Activated CD4-positive, alpha-beta T cell treated with anti-CD3 and anti-CD28 coated beads, Interleukin-2, amount 50 U/mL, for 4 hours (primary cell): ENCODE data around the gene ADGRG7.
A peak's percentile ranks its signal among the peaks of the same experiment; 100 is the strongest.
"Not testable (repeated sequence)": the region's sequence is repeated elsewhere in the genome, so short reads cannot be mapped to it uniquely, and the experiment has no call there.

Source experiments
- DNase-seq, 2 experiments: peaks; one replicate each; pipeline ENCODE4 v3.0.0-alpha.2; 2020

The ADGRG7 gene

DNA sequence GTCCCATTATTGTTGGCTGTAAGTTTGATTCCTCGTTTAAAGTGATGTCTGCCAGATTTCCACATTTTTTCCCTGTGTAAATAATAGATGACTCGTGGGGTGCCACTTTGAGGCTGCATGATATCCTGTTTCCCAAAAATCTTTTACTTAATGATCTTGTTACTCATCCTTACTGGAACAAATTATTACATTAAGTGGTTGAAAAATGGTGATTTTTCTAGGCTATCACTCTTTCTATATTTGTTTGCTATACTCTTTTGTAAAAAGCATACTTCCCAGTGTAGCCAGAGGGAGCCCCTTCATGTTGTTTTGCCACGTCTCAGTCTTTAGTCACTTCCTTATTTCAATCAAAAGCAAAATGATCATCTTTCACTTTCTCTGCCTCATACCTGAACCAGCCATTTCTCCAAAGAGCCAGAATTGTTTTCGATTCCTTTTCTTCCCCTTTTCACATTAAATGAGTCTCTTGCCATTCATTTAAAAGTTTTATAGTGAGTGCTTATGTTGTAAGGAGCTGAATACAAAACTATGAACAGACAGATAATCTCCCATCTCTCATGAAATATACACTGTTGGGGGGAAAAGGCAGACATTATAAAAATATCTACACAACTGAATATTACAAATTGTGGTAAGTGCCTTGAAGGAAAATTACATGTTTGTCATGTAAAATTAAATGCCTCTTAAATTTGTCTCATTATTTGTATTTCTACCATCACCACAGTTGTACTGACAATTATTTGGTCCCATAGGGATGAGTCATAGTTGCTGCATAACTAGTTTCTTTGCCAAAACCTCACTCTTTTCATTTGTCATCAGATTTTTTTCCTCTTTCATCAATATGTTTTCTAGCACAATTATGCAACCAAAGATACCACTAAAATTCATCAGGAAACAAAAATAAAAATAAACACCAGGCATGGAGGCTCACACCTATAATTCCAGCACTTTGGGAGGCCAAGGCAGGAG lies 41.5 kb downstream of the ADGRG7 start:
- no peak for DNase-seq

GRCh38 chr3:100653604-100654294 lies 44.3 kb downstream of the ADGRG7 start:
- no peak for DNase-seq

- no peak for DNase-seq
Measured at GRCh38 chr3:100656945-100657344, 47.5 kb downstream of the ADGRG7 start.

- DNase-seq, result not testable (repeated sequence)
Measured at GRCh38 chr3:100661294-100661693, 51.9 kb downstream of the ADGRG7 start.

GRCh38 chr3:100662113-100662823 lies 52.9 kb downstream of the ADGRG7 start:
- no peak for DNase-seq

DNA sequence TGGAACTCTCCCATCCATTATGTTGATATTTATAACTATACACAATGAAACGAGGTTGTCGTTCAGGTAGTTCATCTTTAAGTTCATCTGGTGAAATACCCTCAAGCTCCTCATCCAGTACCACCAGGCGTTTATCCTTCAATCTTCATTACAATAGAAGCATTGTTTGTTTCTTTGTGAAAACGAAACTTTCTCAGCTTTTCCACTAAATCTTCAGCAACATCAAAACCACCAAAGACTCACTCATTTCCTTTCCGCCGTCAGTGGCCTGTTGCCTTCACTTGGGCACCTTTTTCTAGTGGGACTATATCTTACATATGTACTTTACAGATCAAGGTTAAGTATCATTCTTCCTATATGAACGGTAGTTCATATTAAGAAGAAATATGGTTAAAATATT lies 55.8 kb downstream of the ADGRG7 start:
- DNase-seq, result peak; percentile 12 to 19

GRCh38 chr3:100666699-100667098 lies 57.3 kb downstream of the ADGRG7 start:
- not testable (repeated sequence) for DNase-seq

GRCh38 chr3:100667316-100667715 lies 57.9 kb downstream of the ADGRG7 start:
- DNase-seq, result not testable (repeated sequence)

GRCh38 chr3:100670995-100671394 lies 61.6 kb downstream of the ADGRG7 start:
- not testable (repeated sequence) for DNase-seq

DNA sequence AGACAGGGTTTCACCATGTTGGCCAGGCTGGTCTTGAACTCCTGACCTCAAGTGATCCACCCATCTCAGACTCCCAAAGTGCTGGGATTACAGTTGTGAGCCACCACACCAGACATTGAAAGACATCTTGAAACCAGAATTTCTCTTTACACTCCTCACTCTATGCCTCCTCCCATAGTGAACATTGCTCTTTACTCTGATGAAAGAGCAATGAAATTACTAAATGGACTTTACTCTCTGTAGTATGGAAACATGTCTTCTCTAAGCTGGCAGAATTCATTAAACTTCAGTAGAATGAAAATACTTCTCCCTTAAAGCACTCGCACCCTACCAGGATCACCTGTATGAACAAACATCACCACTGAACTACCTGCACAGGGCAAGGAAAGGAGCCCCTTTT lies 72.1 kb downstream of the ADGRG7 start:
- no peak for DNase-seq

DNA sequence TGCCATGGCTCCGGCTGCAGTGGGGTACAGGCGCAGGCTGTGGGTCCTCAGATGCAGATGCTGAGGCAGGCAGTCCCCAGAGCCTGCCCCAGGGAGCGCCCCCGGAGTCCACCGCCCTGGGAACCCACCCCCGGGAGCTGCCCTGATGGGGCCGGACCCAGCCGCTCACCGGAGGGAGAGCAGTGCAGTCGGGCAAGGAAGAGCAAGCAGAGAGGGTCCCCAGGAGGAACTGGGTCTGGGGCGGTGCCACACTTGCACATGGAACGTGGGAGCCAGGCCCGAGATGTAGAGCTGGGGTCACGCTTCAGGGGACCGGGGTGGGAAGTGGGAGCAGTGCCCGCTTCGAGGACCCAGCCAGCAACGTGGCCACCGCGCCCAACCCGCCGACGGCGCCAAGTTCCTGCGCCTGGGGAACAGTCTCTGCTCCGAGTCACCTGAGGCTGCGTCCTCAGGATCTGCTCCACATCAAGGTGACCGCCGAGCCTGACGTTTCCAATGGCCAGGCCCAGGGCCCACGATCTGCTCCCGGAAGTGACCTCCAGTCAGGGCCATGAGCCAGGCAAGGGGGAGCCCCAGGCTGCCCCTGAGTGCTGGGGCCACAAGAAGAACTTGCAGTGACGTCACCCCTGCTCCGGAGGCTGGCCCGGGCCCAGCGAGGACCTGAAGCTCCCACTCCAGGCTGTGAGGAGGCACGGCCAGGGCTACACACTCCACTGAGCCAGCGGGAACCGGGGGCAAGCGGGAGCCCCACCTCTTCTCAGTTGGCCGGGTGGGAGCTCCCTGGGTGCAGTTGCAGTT lies 72.9 kb downstream of the ADGRG7 start:
- no peak for DNase-seq

GRCh38 chr3:100682854-100683760 lies 73.7 kb downstream of the ADGRG7 start:
- DNase-seq, result no peak

DNA sequence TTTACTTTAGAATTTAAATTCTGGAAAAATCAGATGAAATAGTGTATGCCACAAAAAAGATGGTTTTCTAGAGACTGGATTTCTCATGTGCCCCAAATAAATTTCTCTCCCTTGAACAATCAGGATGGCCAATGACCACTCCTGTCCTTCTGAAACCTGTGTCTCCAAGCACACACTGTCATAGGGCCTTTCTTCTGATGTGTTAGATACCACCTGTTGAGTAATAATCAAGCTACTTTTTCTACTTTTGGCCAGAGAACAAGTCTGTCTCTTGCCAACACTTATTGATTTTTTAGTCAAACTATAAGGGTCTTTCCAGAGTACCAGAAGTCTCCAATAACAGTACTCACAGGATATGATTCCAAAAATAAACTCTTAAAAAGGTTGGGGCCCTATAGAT lies 83.8 kb downstream of the ADGRG7 start:
- no peak for DNase-seq

DNA sequence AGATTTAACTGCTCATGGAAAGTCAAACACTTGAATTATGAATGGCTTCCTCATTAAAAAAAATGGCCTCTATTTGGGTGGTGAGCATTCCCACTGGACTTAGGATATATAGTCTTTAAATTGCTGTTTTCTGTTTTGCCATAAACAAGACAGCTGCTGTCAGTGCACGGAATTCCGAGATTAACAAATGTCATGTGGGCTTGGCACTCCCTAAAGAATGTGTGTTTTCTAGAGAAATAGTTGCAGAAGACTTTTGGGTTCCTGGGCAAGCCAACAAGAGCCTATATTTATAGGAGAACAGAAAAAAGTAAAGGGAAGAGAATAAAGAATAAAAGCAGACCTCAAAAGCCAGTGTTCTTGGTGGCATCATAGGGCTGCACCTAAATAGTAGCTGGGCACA lies 86.3 kb downstream of the ADGRG7 start:
- DNase-seq, result no peak

- DNase-seq, result no peak
Measured at GRCh38 chr3:100696161-100696560, 86.8 kb downstream of the ADGRG7 start.

GRCh38 chr3:100697172-100697571 lies 87.8 kb downstream of the ADGRG7 start:
- no peak for DNase-seq

DNA sequence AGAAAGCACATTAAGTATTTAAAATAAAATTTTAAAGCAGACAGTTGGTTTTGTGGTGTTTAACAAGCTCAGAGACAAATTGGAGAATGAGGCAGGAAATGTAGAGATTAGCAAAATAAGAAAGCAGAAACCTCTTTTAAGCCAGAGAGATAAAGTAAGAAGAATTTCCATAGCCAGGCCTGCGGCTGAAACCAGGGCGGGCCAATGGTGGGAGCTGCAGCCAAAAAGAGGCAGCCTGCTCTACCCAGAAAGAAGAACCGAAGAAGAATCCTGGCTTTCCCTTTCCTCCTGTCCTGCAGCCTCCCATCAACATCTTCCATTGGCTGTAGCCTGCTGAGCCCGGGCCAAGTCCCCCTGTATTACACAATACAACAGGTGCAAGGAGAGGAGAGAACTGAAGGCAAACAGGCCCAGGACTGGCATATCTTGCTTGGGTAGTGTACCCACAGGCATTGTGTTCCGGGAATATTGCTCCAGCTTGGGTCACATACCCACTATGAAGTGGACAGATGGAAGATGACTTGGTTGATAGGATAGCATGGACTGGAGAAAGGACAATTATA lies 88.4 kb downstream of the ADGRG7 start:
- DNase-seq, result no peak

DNA sequence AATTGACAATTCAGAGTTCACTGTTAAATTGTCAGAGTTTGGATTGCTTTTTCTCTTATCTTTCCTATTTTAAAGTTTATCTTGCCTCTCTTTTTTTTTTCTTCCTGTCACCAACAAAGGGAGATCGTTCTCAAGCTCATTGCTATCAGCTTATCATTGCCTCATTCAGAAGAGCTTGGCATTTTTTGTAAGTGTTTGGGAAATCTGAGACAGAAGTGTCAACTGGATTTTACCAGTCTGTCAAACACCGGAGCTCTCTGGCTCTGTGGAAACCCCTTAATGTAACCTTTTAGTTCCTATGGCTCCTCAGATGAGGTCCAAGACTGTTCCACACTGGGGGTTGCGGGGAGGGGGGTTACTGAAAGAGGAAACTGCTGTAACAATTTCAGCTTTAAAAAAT lies 89.3 kb downstream of the ADGRG7 start:
- DNase-seq, result no peak

DNA sequence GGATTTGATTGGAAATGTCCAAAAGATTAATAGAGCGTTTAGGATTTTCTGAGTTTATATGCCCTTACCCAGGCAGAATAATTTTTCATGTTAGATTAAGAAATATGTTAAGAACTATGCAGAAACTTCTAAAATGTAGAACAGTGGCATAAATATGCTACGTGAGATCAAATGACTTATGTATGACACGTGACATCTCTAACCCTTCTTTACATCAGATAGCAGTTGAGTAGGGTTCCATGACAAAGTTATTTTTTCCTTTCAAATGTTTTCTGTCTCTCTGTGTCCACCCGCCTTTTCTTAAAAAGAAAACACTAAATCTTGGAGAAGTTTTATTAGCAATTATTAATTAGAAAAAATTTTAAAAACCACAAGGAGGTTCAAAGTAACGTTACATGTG lies 91.3 kb downstream of the ADGRG7 start:
- no peak for DNase-seq

- no peak for DNase-seq
Measured at GRCh38 chr3:100702082-100702979, 92.9 kb downstream of the ADGRG7 start.
